ENCODE data around the gene ZFP14.

The ZFP14 gene

DNA sequence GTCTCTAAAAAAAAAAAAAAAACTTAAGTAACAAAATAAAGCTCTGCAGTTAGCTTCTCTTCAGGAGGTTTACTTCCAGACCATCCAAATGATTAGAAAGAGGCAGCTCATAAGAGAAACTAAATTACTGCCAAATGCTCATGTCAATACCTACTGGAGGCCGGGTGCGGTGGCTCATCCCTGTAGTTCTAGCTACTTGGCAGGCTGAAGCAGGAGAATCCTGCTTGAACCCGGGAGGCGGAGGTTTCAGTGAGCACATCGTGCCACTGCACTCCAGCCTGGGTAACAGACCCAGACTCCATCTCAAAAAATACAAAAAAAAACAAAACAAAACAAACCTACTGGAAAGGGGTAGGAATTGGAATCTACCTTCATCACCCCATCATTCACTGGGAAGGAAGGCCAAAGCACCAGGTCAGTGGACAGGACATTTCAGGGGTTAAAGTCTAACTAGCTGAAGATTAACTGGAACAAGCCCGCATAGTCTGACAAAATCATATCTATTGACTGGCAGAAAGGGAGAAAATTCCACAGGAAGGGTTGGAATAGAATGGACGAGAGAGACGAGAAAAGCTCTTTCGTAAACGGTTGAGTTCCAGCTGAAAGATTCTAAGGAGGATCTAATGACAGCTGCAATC is 1.3 kb downstream of the ZFP14 start:
- ChIA-PET POLR2A (interaction anchor here (0.8 to 3.6 kb wide), 4 partner anchors 41 to 993 kb away, joined by 3 to 29 read pairs (median 6); partner anchors contain the start of genes ZFP82, ZNF260, ZNF527 and ZNF566), CTCF (interaction anchor here (0.6 to 1.2 kb wide), 6 partner anchors 8 to 196 kb away, joined by 3 to 4 read pairs (median 3); no protein-coding TSS in a partner anchor)
- H3K9me3 ChIP-seq (ENCODE audit: control insufficient read depth, insufficient read depth, low read depth, low read length) = peaks cover 23% of the 10 kb centered on the region
- no peak overlapping the region for H3K27ac ChIP-seq (ENCODE audit: extremely low read depth, low read depth, low read length)
- H3K36me3 ChIP-seq (ENCODE audit: control insufficient read depth in 2 of 2, insufficient read depth in 1 of 2, low read length in 2 of 2) = peaks cover 0 to 36% of the 10 kb centered on the region in 2 experiments; a peak in 1 of 3 replicates
- H3K4me1 ChIP-seq (ENCODE audit: control insufficient read depth, insufficient read depth, low read length) = peaks cover 10% of the 10 kb centered on the region
- TF ChIP-seq HOXC10 (CRISPR knock-in tag; IDR thresholded peaks at IDR 0.05) (no peak), ZNF610 (tag by site-specific recombination; IDR thresholded peaks at IDR 0.05; ENCODE audit: borderline replicate concordance) (no peak), HOXA7 (CRISPR knock-in tag; IDR thresholded peaks at IDR 0.05; ENCODE audit: borderline replicate concordance) (no peak), ZSCAN30 (tag by site-specific recombination; IDR thresholded peaks at IDR 0.05) (no peak), ZNF302 (tag by site-specific recombination; IDR thresholded peaks at IDR 0.05; ENCODE audit: low read depth) (no peak), ZNF544 (tag by site-specific recombination; IDR thresholded peaks at IDR 0.05) (no peak), ZNF121 (tag by site-specific recombination; IDR thresholded peaks at IDR 0.05) (no peak), SALL2 (tag by site-specific recombination; IDR thresholded peaks at IDR 0.05; ENCODE audit: borderline replicate concordance) (no peak), GLI4 (tag by site-specific recombination; IDR thresholded peaks at IDR 0.05) (no peak), ZNF670 (tag by site-specific recombination; IDR thresholded peaks at IDR 0.05; ENCODE audit: low read depth) (no peak)
- TF ChIP-seq, protein P1, sequence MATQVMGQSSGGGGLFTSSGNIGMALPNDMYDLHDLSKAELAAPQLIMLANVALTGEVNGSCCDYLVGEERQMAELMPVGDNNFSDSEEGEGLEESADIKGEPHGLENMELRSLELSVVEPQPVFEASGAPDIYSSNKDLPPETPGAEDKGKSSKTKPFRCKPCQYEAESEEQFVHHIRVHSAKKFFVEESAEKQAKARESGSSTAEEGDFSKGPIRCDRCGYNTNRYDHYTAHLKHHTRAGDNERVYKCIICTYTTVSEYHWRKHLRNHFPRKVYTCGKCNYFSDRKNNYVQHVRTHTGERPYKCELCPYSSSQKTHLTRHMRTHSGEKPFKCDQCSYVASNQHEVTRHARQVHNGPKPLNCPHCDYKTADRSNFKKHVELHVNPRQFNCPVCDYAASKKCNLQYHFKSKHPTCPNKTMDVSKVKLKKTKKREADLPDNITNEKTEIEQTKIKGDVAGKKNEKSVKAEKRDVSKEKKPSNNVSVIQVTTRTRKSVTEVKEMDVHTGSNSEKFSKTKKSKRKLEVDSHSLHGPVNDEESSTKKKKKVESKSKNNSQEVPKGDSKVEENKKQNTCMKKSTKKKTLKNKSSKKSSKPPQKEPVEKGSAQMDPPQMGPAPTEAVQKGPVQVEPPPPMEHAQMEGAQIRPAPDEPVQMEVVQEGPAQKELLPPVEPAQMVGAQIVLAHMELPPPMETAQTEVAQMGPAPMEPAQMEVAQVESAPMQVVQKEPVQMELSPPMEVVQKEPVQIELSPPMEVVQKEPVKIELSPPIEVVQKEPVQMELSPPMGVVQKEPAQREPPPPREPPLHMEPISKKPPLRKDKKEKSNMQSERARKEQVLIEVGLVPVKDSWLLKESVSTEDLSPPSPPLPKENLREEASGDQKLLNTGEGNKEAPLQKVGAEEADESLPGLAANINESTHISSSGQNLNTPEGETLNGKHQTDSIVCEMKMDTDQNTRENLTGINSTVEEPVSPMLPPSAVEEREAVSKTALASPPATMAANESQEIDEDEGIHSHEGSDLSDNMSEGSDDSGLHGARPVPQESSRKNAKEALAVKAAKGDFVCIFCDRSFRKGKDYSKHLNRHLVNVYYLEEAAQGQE (tag by site-specific recombination; IDR thresholded peaks at IDR 0.05) = no peak
- TF ChIP-seq, protein P2, sequence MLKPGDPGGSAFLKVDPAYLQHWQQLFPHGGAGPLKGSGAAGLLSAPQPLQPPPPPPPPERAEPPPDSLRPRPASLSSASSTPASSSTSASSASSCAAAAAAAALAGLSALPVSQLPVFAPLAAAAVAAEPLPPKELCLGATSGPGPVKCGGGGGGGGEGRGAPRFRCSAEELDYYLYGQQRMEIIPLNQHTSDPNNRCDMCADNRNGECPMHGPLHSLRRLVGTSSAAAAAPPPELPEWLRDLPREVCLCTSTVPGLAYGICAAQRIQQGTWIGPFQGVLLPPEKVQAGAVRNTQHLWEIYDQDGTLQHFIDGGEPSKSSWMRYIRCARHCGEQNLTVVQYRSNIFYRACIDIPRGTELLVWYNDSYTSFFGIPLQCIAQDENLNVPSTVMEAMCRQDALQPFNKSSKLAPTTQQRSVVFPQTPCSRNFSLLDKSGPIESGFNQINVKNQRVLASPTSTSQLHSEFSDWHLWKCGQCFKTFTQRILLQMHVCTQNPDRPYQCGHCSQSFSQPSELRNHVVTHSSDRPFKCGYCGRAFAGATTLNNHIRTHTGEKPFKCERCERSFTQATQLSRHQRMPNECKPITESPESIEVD (tag by site-specific recombination; IDR thresholded peaks at IDR 0.05) = no peak
- TF ChIP-seq, protein P3, sequence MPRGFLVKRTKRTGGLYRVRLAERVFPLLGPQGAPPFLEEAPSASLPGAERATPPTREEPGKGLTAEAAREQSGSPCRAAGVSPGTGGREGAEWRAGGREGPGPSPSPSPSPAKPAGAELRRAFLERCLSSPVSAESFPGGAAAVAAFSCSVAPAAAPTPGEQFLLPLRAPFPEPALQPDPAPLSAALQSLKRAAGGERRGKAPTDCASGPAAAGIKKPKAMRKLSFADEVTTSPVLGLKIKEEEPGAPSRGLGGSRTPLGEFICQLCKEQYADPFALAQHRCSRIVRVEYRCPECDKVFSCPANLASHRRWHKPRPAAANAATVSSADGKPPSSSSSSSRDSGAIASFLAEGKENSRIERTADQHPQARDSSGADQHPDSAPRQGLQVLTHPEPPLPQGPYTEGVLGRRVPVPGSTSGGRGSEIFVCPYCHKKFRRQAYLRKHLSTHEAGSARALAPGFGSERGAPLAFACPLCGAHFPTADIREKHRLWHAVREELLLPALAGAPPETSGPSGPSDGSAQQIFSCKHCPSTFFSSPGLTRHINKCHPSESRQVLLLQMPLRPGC (tag by site-specific recombination; IDR thresholded peaks at IDR 0.05) = no peak
- no peak overlapping the region for H3K4me3 ChIP-seq (ENCODE audit: low read depth, low read length)

DNA sequence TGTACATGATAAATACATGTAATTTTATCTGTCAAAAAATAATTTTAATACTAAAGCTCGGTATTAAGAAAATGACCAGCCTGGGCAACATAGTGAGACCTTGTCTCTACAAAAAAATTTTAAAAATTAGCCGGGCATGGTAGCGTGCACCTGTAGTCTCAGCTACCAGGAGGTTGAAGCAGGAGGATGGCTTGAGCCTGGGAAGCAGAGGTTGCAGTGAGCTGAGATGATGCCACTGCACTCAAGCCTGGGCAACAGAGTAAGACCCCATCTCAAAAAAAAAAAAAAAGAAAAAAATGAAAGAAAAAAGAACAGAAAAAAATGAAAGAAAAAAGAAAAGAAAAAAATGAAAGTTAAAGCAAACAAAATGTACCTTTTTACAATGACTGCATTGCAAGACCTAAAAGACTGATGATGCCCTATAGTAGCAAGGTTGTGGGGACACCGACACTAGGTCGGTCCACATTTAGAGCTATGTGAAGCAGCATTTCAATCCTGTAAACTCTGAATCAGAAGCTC is 5.3 kb downstream of the ZFP14 start:
- peaks cover 0 to 56% of the 10 kb centered on the region in 2 experiments; a peak in 1 of 3 replicates for H3K36me3 ChIP-seq (ENCODE audit: control insufficient read depth in 2 of 2, insufficient read depth in 1 of 2, low read length in 2 of 2)
- CTCF ChIA-PET = no interaction called here
- H3K9me3 ChIP-seq (ENCODE audit: control insufficient read depth, insufficient read depth, low read depth, low read length) = peaks cover 27% of the 10 kb centered on the region

More for the DNA sequence above, 5.3 kb downstream of the ZFP14 start:
- TF ChIP-seq PRDM1 (tag by site-specific recombination; IDR thresholded peaks at IDR 0.05) = peak; percentile 59; the same call in 1 of the 2 replicates
- TF ChIP-seq, protein P4, sequence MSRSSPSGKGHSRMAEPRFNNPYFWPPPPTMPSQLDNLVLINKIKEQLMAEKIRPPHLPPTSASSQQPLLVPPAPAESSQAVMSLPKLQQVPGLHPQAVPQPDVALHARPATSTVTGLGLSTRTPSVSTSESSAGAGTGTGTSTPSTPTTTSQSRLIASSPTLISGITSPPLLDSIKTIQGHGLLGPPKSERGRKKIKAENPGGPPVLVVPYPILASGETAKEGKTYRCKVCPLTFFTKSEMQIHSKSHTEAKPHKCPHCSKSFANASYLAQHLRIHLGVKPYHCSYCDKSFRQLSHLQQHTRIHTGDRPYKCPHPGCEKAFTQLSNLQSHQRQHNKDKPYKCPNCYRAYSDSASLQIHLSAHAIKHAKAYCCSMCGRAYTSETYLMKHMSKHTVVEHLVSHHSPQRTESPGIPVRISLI (tag by site-specific recombination; IDR thresholded peaks at IDR 0.05) = peak; percentile 64
- peak; percentile 67; the same call in 1 of the 2 replicates for TF ChIP-seq ZNF121 (tag by site-specific recombination; IDR thresholded peaks at IDR 0.05)
- TF ChIP-seq HOXC10 (CRISPR knock-in tag; IDR thresholded peaks at IDR 0.05) = no peak
- no peak for TF ChIP-seq ZNF660 (tag by site-specific recombination; IDR thresholded peaks at IDR 0.05)
- peaks cover 10% of the 10 kb centered on the region for H3K4me1 ChIP-seq (ENCODE audit: control insufficient read depth, insufficient read depth, low read length)
- POLR2A ChIA-PET = interaction anchor here (0.7 kb wide), 1 partner anchor 128 kb away, joined by 3 read pairs; no protein-coding TSS in a partner anchor
- no peak overlapping the region for H3K4me3 ChIP-seq (ENCODE audit: low read depth, low read length)
- H3K27ac ChIP-seq (ENCODE audit: extremely low read depth, low read depth, low read length) = no peak overlapping the region
